Kidney (tissue), 14 donors: Measurements from ENCODE around the gene FRMD4A. TPM values are rescaled to one million over a fixed set of nuclear protein-coding genes. Genes with fewer than 3 reads are reported as not detected.
A peak's percentile ranks its signal among the peaks of the same experiment; 100 is the strongest.

Source experiments
- DNase-seq, 5 donors: peaks; one replicate each; pipeline ENCODE4 v3.0.0-alpha.2; 2013 to 2020
- FAIRE-seq: peaks from 2 replicates; lab custom pipeline; 2012; peaks lifted over from hg19 to GRCh38; lab: Jason Lieb, UNC
- H3K27ac ChIP-seq, 2 donors: one replicate each; pipeline ENCODE4 v1.7.0; 2013; ENCODE audit warnings: low read depth in 2 of 2, low read length in 2 of 2, inconsistent platforms in 1 of 2
- H3K27me3 ChIP-seq: one replicate; pipeline ENCODE4 v1.7.1; 2013; ENCODE audit warnings: low read length, inconsistent platforms; ENCODE audit not compliant: control insufficient read depth, insufficient read depth
- H3K36me3 ChIP-seq, 3 donors: one replicate each; pipeline versions ENCODE4 v1.7.0 to v1.7.1; 2013; ENCODE audit warnings: low read length in 3 of 3, control low read depth in 1 of 3, inconsistent platforms in 1 of 3; ENCODE audit not compliant: insufficient read depth in 3 of 3, control insufficient read depth in 2 of 3
- H3K4me1 ChIP-seq, 3 donors: one replicate each; pipeline versions ENCODE4 v1.7.0 to v1.7.1; 2013; ENCODE audit warnings: low read length in 3 of 3, inconsistent platforms in 1 of 3, low read depth in 1 of 3; ENCODE audit not compliant: control insufficient read depth in 2 of 3, insufficient read depth in 2 of 3
- H3K4me3 ChIP-seq, 3 donors: one replicate each; pipeline versions ENCODE4 v1.7.0 to v1.8.1; 2013; ENCODE audit warnings: low read length in 3 of 3, control low read depth in 1 of 3, inconsistent platforms in 1 of 3
- H3K9ac ChIP-seq, 3 donors: one replicate each; pipeline versions ENCODE4 v1.7.0 to v1.7.1; 2013; ENCODE audit warnings: low read length in 3 of 3, control low read depth in 1 of 3, inconsistent platforms in 1 of 3
- H3K9me3 ChIP-seq, 3 donors: one replicate each; pipeline versions ENCODE4 v1.7.0 to v1.7.1; 2013; ENCODE audit warnings: low read length in 3 of 3, control low read depth in 1 of 3, inconsistent platforms in 1 of 3; ENCODE audit not compliant: control insufficient read depth in 2 of 3, insufficient read depth in 1 of 3
- CTCF ChIP-seq: IDR thresholded peaks from 3 replicates; pipeline ENCODE4 v1.5.1; 2012; ENCODE audit warnings: mild to moderate bottlenecking, moderate library complexity, borderline replicate concordance; ENCODE audit not compliant: insufficient read depth; ENCODE audit errors: extremely low read depth
- intact Hi-C: fragments of 100-400 bp; cut with DNase I; formaldehyde crosslinking; loops from one replicate; pipeline ENCODE4 v1.11.1; 2022
- polyA plus RNA-seq: library from polyadenylated mRNA; stranded (reverse); fragments of 350-450 nt; fragmentation: Illumina TruSeq; extraction: RNeasy Lipid Tissue Mini Kit (QIAGEN cat#74804); gene quantifications from one replicate; pipeline ENCODE4 v1.2.3, GENCODE V29; 2014; ENCODE audit warnings: low read depth, low replicate concordance; ENCODE audit not compliant: insufficient read depth
- total RNA-seq: library from RNA; stranded (reverse); fragmentation: NEBNext Ultra II Directional; extraction: Animal tissue kit (Norgen Biotek cat#: 25700); gene quantifications from one replicate; pipeline ENCODE4 v1.2.1, GENCODE V29; 2021
- donor health status: control.
- donor health status: control.
- donor health status: control.
- donor health status: control.
- donor health status: control.
- donor health status: DM: yes; HTN: yes; CAD: no.
- donor health status: Normal renal cell carcinoma (clear cell type).

FRMD4A gene
- total and polyA plus RNA-seq, 2 donors from 2014 or later: 16.0 to 68.2 TPM

GRCh38 chr10:14173706-14174594 lies 156.8 kb downstream of the FRMD4A start:
- peaks cover 0 to 4% (median 0%) of the 10 kb centered on the region in 3 donors for H3K4me1 ChIP-seq
- FAIRE-seq (no peak), DNase-seq (peak; percentile 53 to 79 (median 58))
- H3K9me3 ChIP-seq: no peaks in the 10 kb centered on the region
- no peaks in the 10 kb centered on the region for H3K27me3 ChIP-seq
- no peak overlapping the region for H3K27ac ChIP-seq
- no peak for TF ChIP-seq CTCF
- intact Hi-C loops: no loop called here
- H3K9ac ChIP-seq: peak overlapping the region in 1 of 3 donors; percentile 62
- no peaks in the 10 kb centered on the region for H3K36me3 ChIP-seq
- H3K4me3 ChIP-seq: peak overlapping the region; percentile 56 to 75 (median 68)

- no peak for FAIRE-seq
- H3K9ac ChIP-seq: peak overlapping the region in 1 of 3 donors; percentile 62
- H3K27me3 ChIP-seq: no peaks in the 10 kb centered on the region
Observed at GRCh38 chr10:14173391-14173705, 157.4 kb downstream of the FRMD4A start.

DNA sequence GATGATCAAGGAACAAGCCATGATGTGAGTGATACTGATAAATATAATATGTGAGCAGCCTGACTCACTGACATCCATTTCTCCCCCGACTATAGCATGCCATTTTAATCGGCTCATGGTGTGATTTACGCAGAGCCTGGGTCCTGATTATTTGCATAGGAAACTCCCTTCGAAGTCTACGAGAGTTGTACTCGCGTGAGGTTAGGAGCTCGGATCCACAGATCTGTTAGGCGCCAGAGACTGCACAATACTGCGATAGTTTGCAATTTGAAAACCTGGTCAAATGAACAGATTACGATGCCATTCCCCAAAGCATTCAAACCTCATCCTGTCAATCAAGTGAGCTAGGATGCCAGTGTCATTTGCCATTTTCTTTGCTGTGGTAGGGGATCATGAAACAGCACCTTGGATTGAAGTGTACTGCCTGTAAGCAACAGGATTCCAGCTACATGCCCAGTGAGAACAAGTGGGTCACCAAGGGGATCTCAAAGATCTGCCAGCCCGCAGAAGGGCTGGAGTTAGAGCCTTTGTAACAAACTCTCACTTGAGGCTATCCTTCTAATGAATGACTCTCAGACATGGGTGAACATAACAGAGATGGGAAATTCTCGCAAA lies 158.3 kb downstream of the FRMD4A start:
- Histone ChIP-seq H3K27ac (no peak overlapping the region), H3K4me3 (no peak overlapping the region), H3K9ac (no peak overlapping the region), H3K36me3 (no peaks in the 10 kb centered on the region), H3K9me3 (no peaks in the 10 kb centered on the region), H3K27me3 (no peaks in the 10 kb centered on the region), H3K4me1 (peaks cover 0 to 4% (median 0%) of the 10 kb centered on the region in 3 donors)
- no peak for FAIRE-seq
- intact Hi-C loops: no loop called here
- no peak for DNase-seq
- no peak for TF ChIP-seq CTCF

More at GRCh38 chr10:14173391-14173705, 157.4 kb downstream of the FRMD4A start:
- no peaks in the 10 kb centered on the region for H3K36me3 ChIP-seq
- DNase-seq: no peak
- H3K4me1 ChIP-seq: peaks cover 0 to 4% (median 0%) of the 10 kb centered on the region in 3 donors
- H3K4me3 ChIP-seq: peak overlapping the region; percentile 56 to 75 (median 68)
- TF ChIP-seq CTCF: no peak
- intact Hi-C loops: no loop called here
- H3K9me3 ChIP-seq: no peaks in the 10 kb centered on the region
- no peak overlapping the region for H3K27ac ChIP-seq
